Loucy (cell line): Measurements from ENCODE around the gene FSTL5.

Experiments
- CTCF ChIP-seq: fragments of 200-600 bp; sonication (generic); conservative IDR thresholded peaks from 2 replicates; pipeline ENCODE4 v1.5.1; 2014; ENCODE audit warnings: mild to moderate bottlenecking, antibody characterized with exemption, low read length
- EZH2phosphoT487 ChIP-seq: fragments of 200-600 bp; IDR thresholded peaks from 2 replicates; pipeline ENCODE4 v1.6.1; 2018; ENCODE audit warnings: antibody characterized with exemption, mild to moderate bottlenecking, moderate library complexity, borderline replicate concordance

GRCh38 chr4:161803171-161803570, 360.6 kb downstream of the FSTL5 start:
- TF ChIP-seq CTCF (no peak), EZH2phosphoT487 (no peak)
